Stimulated activated CD4-positive, alpha-beta T cell treated with anti-CD3 and anti-CD28 coated beads, TNF-alpha, amount 100 ng/mL, for 24 hours (primary cell): ENCODE measurements around the gene ENTREP3.
A peak's percentile ranks its signal among the peaks of the same experiment; 100 is the strongest.

Experiments used
- DNase-seq, 3 experiments: peaks; one replicate each; pipeline ENCODE4 v3.0.0-alpha.2; 2020; ENCODE audit warnings: low read depth in 3 of 3

ENTREP3 gene

DNA sequence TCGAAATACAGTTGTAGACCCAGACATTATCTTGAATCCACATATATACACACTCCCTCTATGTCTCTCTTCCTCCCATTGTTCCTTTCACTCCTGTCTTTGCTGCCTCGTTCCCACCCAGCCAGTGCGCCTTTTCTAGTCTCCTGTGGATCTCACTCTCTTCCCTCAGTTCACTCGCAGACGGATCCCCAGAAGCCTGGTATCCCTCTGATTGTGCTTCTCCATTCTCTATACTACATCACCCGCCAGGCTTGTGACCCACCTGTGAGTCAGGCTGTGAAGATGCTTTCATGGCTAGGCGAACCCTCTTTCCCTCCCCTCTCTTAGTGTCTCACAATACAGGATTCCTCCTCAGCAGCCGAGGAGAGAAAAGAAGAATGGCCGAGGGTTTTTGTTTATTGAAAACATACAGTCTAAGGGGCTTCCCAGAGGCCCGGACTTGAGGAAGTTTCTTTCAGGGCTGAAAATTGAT is 23.4 kb upstream of the ENTREP3 start:
- DNase-seq: no peak

DNA sequence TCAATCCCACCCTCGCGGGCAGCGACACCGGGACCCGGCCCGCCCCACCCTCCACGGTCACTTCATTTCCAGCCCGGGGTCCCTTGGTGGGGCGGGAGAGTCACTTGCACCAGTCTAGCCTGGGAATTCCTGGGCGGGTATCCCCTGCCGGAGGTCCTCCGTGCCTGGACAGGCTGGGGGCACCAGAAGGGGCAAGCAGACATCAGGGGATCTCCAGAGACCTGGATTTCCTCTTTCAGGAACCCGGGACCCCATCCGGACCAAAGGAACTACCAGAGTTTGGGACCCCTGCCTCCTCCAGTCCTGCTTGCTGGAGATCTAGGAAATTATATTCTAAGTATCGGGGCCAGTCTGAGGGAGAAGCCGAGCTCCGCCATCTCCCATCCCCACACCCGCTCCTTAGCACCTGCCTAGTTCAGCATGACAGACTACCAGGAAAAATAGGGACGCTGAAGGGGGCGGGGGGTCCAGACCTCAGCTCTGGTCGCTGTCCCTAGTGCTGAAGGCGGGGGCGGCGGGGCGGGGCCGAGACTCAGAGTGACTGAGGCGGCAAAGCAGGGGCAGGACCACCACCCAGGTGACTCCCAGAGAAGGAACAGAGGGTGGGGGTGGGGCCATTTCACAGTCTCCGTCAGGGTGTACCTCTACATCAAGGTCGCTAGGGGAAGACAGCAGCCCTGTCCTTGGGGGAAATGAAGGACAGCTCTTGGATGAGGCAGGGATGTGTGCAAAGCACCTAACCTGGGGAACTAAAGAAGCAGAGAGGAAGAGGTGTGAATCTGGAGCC is 22.8 kb upstream of the ENTREP3 start:
- DNase-seq: peak; percentile 25 to 73 (median 47)

DNA sequence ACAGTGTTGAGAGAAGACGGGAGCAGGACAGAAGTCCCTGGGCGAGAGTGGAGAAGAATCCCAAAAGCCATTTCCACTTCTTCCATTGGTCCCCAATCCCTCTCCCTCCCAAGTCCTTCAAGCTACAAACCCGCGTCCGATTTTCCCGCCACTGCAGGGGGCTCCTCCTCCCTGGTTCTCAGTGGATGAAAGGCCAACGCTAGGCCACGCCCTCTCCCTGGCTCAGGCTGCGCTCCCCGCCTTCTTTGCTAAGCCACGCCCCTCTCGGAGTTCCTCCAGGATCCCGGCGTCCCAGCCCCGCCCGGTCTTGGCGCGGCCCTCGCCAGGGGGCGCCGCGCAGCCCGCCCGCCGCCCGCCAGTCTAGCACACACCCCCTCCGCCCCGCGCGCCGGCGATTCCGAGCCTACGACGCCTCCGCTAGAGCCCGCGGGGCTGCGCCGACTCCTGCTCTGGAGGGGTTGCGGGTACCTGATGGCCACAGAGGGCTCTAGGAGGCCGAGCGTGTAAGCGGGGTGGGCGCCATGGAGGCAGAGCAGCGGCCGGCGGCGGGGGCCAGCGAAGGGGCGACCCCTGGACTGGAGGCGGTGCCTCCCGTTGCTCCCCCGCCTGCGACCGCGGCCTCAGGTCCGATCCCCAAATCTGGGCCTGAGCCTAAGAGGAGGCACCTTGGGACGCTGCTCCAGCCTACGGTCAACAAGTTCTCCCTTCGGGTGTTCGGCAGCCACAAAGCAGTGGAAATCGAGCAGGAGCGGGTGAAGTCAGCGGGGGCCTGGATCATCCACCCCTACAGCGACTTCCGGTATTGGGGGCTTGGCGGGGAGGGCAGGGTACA is 22.0 kb upstream of the ENTREP3 start, which contains the start of gene HCN3:
Gene HCN3 (plus strand): TSS at position 394 of the 832 bp plus-strand sequence. CDS start 128 bp downstream, at position 522.
- DNase-seq: peak; percentile 91 to 98 (median 93)

DNA sequence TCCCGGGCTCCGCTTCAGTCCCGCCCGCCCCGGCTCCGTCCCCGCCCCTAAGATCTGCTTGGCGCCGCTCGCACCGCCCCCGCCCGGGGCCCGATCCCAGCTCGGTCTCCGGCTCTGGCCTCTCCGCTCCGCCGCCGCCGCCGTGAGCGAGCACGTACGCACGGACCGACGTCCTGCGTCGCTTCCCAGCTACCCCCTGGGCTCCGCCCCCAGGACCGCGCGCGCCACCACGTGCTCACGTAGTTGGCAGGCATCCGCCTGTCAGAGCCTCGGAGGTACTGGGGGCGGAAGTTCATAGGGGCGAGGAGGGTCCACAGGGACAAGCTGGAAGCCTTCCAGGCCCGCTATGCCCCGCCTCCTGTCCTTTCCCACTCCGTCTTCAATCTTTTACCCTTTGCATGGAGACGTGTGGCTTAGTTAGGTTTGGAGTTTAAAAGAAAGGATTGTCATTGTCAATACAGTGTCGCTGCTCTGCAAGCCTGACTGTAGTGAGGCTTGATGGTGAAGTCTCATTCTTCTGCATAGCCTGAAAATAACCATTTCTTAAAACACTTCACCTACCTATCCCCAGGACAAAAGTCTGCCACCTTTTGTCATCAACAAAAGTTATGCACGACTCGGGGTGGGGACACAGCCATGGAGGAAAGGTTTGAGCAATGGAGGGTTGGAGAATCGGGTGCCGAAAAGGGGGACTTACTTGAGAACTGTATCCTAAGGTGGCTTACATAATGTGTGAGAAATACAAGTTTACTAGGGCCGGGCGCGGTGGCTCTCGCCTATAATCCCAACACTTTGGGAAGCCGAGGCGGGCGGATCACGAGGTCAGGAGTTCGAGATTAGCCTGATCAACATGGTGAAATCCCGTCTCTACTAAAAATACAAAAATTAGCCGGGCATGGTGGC is 18.3 kb upstream of the ENTREP3 start, which contains the start of gene CLK2:
Gene CLK2 (minus strand): TSS at position 162 of the 903 bp plus-strand sequence. CDS start 2,527 bp downstream, outside the sequence.
- peak; percentile 91 to 98 (median 94) for DNase-seq

DNA sequence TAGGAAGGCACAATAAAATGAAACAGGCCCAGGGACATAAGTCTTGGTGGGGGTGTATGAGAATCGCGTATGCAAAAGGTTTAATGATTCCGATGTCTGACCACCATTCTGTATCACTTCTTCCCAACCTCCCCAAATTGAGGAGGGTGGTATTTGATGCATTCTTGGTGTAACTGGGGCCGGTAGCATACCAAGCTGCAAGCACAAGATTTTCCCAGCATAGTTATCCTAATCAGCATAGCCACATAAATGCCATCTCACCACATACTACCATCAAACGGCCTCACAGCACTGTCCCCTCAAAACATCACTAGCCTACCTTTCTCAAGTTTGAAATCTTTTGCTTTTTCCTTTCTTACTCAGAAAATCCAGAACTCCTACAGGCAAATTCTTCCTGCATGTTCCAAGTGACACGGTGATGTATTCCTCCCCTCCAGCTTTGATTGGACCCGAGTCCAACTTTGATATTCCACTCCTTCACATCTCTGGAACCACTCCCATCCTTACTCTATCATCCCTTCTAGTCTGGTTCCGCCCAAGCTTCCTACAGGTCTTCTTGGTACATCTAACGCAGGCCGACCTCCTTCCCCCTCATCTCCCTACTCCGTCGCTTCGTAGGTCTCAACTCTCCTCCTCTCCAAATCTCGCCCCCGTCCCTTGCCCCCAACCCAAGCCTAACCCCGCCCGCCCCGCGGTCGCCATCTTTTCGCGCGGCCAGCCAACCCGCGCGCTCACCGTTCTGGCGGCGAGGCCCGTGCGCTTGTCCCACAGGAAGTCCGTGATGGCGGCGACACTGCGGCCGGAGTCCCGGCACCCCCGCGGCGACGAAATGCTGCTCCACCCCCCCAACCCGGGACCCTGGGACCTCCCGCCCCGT is 17.4 kb upstream of the ENTREP3 start:
- DNase-seq: no peak

DNA sequence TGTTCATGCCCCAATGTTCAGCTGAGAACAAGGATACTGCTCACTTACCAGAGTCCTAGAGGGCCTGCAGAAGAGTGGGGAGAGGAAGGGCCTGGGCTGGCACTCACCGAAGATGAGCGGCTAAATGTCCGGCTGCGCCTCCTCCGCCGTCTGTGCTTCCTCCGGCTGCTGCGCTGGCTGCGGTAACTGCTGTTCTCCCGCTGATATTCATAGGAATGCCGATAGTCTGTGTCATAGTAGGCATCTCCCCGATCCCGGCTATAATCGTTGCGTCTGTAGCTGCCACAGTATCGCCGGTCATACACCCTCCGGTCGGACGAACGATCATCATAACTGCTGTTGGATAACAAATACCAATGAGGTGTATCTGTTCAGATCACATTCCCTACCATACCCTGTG is 14.1 kb upstream of the ENTREP3 start:
- DNase-seq: no peak

DNA sequence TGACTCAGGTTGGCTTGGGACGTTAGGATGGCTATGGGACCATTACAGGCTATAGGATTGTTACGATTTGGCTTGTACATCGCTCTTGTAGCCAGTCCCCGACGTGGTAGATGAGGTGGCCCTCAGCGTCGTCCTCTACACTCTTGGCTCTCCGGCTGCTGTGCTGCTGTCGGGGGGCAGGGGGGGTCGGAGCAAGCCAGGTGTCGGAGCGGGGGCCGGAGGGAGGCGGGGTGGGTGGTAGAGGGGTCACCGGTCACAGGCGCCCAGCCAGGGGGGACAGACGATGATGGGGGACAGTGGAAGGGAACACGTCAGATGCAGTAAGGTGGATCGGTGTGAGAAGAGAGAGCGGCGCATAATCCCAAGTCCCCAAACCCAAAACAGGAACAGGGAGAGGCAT is 13.3 kb upstream of the ENTREP3 start:
- no peak for DNase-seq

DNA sequence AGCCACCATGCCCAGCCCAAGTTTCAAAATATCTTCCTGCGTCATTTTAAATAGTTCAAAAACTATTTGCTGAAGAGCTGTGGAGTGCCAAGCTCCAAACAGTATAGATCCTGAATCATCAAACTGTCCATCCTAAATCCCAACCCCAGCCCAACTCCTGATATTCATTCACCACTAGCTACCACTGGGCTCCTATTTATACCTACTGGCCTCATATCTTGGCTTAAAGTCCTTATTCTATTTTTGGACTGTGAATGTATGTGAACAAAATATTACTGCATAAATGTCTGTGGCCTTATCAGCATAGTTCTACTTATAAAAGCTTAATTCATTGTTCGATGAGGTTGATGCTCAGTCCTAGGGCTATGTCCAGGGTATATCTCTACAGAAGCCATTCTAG is 12.1 kb upstream of the ENTREP3 start:
- no peak for DNase-seq

DNA sequence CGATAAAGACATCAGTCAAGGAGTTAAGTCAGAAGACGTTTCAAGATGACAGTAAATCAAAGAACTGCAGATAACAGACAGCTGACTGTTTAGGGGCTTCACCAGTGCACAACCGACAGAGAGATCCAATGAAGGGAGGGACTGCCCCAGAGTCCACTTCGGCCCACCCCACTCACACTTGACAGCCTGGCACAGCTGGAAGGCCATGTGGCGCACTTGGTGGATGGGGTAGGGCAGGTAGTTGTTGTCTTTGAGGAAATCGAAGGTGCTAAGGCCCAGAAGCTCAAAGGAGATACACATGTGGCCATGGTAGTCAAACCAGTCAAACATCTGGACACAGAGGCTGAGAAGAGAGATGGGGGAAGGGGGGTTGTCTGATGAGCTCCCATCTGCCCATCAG is 11.3 kb upstream of the ENTREP3 start:
- DNase-seq: no peak

DNA sequence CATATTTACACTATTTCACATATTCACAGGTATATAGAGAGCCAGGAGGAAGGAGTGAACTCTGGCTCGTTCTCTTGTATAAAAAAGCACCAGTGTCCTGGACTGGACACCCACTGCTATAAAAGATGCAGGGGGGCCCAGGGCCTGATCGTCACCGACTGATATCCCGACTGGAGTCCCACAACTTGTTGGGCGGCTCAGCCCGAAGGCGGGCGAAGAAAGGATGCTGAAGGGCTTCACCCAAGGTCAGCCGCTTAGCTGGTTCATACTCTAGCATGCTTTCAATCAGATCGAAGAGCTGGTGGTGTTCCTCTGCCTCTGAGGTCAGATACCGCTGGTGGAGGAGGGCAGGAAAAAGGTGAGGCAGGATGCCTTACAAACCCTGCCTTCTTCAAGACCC is 7.8 kb upstream of the ENTREP3 start:
- DNase-seq: no peak

DNA sequence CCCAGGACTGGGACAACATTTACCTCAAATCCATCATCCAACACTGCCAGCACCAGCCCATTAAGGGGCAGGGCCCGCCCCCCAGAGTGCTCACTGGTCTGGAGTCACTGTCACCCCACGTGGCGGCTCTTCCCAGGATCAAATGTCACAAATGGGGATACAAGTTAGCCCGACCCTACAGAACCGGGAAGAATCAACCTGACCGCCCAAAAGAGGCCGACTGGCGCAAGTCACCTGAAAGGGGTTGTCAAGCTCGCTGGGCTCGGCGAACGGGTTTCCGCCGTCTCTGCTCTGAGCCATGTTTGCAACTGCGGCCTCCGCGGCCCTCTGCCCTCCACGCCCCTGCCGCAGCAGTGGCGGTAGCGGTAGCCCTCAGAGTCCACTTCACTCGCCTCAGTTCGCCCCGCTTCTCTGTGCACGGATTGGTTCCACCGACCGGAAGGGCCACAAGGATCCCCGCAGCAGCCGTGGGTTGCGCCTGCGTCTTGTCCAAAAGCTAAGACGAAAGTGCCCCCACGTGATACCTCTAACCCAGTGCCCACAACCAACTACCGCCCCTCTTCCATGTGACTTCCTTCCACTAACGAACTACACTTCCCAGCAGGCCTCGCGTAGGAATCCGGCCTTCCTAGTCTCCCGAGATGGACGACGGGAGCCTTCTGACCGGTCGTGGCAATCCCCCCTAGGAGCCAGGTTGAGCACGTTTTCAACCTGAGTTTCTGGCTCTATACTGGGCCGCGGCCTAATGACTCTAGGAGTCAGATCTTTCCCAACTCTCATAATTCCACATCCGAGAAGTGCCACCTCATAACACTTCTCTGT is 6.8 kb upstream of the ENTREP3 start, which contains the start of gene SCAMP3:
Gene SCAMP3 (minus strand): TSS at position 509 of the 822 bp plus-strand sequence. CDS start 209 bp downstream, at position 300.
- DNase-seq: peak; percentile 77 to 86 (median 82)

DNA sequence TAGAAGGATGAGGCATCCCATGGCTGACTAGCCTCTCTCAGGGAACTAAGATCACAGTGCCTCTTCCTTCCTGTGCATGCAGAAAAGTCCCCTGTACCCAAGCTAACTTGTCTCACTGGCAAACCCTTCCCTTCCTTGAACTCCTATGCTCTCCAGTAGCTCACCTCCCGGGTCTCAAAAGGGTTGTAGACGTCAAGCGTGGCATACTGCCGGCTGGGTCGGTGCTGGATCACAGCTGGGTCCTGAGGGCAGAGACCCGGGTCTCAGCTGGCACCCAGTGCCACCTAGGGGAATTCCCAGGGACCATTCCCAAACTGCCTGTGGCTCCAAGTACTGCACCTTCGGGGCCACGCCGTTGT is 6.2 kb upstream of the ENTREP3 start:
- DNase-seq: no peak

DNA sequence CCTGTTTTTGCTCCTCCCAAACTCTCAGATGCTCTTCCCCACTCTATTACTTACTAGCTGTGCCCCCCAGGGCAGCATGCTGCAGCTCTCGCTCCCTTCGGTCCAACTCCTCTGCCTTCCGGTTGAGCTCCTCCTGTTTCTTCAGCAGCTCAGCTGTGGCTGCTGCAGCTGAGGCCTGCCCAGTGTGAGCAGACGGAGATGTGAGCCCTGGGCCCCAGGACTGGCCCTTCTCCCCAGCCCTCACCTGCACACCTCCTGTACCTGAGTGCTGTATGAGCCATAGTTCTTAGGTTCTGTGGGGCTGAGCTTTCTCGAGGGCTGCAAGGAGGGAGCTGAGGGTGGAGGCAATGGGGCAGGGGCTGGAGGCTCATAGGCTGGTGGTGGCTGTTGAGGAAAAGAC is 5.0 kb upstream of the ENTREP3 start:
- DNase-seq: no peak

DNA sequence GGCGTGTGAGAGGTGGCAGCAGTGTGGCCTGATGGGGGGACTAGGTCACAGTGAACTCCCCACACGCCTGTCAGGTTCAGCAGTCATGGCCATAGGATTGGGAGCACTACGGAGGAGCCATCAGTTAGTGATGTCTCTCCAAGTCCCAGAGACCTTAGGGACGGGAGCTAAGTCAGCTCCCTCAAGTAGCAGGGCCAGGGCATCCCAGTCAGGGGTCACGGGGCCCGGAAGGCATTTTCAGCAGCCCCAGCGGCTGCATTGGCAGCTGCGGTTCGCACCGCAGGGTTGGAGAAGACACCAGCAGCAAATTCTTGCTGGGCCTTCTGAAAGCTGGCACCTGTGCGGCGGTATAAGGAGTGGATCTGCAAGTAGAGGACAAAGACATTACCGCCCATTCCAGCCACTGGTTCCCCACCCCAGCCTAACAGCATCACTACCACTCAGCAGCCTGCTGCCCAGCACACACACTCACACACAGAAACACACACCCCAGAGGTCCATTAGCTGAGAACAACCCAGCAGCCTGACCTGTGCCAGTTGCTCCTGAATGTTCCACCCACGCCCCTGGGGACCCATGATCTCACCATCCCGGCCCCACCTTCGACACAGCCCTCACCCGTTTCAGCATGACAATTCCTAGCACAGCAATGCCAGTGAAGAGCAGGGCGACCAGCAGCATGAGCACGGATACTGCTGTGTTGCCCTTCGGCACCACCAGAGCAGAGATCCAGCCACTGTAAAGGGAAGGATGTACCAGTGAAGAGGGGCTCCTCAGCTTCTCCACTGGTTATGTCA is 972 bp upstream of the ENTREP3 start:
- DNase-seq: no peak

DNA sequence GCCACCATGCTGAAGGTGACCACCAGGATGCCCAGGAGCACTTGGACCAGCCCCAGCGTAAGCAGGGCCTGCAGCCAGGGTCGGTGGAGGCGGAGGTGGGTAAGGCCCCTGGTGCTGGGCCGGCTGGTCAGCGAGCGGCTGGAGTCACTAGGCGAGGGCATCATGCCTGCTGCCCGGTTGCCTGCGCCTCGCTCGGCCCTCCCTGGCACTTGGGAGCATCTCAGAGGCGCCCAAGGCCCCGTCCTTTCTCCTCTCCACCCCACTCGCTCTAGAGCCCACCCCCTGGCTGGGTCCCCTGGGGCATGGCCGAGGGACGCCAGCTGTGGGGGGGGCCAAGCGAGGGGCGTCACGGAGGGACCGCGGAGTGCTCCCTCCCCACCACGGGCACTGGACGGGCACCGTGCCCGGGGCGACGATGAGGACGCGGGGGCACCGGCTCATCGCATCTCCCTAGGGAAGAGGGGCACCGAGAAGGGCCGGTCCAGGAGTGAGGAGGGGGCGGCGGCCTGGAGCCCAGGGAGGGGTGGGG is 505 bp downstream of the ENTREP3 start:
- DNase-seq: no peak

DNA sequence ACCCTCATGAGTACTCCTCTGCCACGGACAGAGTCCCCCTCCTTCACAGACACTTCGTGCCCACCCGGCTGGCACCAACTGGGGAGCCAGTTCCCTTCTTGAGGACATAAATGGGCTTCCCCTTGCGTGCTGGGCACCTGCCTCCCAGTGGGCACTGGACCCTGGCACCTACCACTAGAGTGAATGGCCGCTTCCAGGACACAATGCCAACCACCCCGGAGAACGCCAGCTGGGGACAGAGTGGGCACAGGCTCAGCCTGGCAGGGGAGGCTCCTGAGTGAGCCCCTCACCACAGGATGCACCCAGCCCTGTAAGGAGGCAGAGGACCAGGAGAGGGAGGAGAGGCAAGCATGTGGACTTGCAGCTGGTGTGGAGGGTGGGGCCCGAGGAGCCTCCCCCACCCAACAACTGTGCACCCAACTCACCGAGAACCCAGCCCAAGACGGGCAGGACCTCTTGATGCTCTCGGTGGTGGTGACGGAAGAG is 1.0 kb downstream of the ENTREP3 start:
- DNase-seq: no peak

DNA sequence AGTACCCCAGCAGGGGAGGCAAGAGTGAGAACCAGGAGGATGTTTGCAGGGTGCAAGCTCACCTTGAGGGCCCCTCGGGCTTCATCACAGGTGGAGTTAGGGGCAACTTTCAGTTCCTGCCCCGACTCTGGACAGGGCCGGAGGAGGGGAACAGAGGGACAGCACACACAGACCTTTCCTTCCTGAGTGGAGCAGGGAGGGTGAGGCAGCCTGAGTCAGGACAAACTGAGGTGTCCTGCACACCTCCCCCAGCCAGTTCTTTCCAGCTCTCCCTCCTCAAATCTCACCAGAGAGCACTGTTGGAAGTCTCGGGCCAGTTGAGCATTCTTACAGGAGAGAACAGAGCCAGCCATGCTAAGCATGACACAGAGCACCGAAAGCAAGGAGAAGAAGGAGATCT is 1.5 kb downstream of the ENTREP3 start:
- DNase-seq: no peak

DNA sequence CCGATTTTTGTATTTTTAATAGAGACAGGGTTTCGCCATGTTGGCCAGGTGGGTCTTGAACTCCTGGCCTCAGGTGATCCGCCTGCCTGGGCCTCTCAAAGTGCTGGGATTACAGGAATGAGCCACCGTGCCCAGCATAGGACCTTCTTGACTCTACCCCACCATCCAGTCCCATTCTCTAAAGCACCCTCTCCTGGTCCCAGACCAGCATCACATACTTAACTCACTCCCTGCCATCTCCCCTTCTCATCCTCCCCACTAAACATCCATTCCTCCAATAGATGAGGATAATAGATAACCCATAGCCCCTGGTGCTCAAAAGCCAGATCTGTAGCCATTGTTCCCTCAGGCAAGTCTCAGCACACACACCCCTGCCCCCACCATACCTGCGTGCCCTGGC is 2.1 kb downstream of the ENTREP3 start:
- no peak for DNase-seq
